ENCODE measurements around the gene PRDM16. TPM values are rescaled to one million over a fixed set of nuclear protein-coding genes. Genes with fewer than 3 reads are reported as not detected.

PRDM16 gene
- total and polyA plus RNA-seq, 2 of the 8 experiments (the other 6 are each of a cell fraction or from before 2014, with no cell fraction given): 0.39 to 0.43 TPM

DNA sequence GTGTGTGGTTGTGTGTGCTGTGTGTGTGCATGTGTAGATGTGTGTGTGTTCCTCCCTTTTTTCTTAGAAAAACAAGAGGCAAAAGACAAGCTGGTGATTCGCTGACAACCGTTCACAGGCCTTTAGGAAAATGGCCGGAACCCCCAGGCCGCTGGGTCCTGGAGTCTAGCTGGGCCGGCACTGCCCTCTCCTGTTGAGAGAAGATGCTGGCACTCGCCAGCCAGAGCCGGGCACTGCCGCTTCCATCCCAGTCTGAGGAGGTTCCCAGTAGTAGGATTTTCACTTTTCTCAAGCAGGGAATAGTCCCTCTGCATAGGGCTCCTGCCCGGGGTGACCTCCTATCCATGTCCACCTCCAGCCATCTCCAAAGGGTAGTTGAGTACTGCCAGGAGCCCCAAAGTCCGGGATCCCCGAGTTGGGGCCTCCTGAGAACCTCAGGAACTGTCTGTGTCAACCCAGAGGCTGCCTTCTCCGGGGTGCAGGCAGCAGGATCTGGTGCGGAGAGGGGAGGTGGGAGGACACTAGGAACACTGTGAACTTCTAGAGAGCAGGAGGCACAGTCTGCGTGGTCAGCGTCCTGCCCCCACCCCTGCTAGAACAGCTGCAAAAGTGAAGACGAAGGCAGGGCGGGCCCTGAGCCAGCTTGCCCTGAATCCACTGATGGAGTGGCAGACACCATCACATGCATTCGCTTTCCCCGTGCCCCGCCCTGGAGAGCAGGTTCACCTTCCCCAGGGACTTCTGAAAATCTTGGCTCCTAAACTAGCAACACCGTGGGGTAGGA is 341.3 kb downstream of the PRDM16 start:
- 89% methylated on average over 21 of the region's 21 CpGs; no CpG with 5 or more reads in 1 of the 2 experiments for WGBS, 2 experiments (ENCODE audit: extremely low coverage in 1 of 2, insufficient coverage in 1 of 2, insufficient read length in 1 of 2, insufficient replicate concordance in 2 of 2, low coverage in 1 of 2, low lambda C conversion rate in 2 of 2, missing lambda C conversion rate in 1 of 2)
- no peak overlapping the region for H3K4me2 ChIP-seq (ENCODE audit: insufficient read depth in 1 of 2, low read depth in 2 of 2, low read length in 2 of 2)

More for the DNA sequence above, 341.3 kb downstream of the PRDM16 start:
- H3K79me2 ChIP-seq (ENCODE audit: control insufficient read depth in 1 of 2, insufficient read depth in 2 of 2, low read length in 2 of 2): no peaks in the 10 kb centered on the region
- H3K4ac ChIP-seq (replicated peaks; ENCODE audit: insufficient read length, low read depth, low read length): no peak overlapping the region
- no peak overlapping the region for H3K14ac ChIP-seq (ENCODE audit: insufficient read length)
- DNase-seq (ENCODE audit: low read depth in 1 of 2, low spot score in 2 of 2) (no peak), FAIRE-seq (no peak)
- H3K23ac ChIP-seq (ENCODE audit: insufficient read length): no peak overlapping the region
- H4K20me1 ChIP-seq (replicated peaks in 1 of 2; ENCODE audit: control insufficient read depth in 1 of 2, insufficient read depth in 2 of 2, low read length in 2 of 2): peaks cover 0 to 11% of the 10 kb centered on the region in 2 experiments
- H3K18ac ChIP-seq (ENCODE audit: extremely low read depth, low read length): no peak overlapping the region
- peak in 2 of 3 experiments; percentile 51 to 57; a peak in 3 of 4 replicates for TF ChIP-seq CTCF (IDR thresholded peaks at IDR 0.05; ENCODE audit: control extremely low read depth in 1 of 3, insufficient read depth in 1 of 3, low read depth in 1 of 3, low read length in 3 of 3)
- peak; percentile 74 to 86 for TF ChIP-seq RAD21 (IDR thresholded peaks at IDR 0.05 in 1 of 2, conservative IDR thresholded peaks at IDR 0.05 in 1 of 2; ENCODE audit: low read depth in 2 of 2, low read length in 2 of 2)
- no peak for TF ChIP-seq MAX (IDR thresholded peaks at IDR 0.05)
- TF ChIP-seq KDM5A (IDR thresholded peaks at IDR 0.05; ENCODE audit: low read length): no peak
- TF ChIP-seq YY1 (IDR thresholded peaks at IDR 0.05; ENCODE audit: low read depth, low read length): 0 out of 2 replicates have a peak, but pooled peaks have one; percentile 56
- no peak overlapping the region for H2BK20ac ChIP-seq (ENCODE audit: low read length)
- peak overlapping the region; percentile 70; the same call in 1 of the 2 replicates for H2AK5ac ChIP-seq (ENCODE audit: low read depth, low read length)
- H3K27me3 ChIP-seq (replicated peaks in 1 of 4; ENCODE audit: control insufficient read depth in 3 of 4, extremely low read depth in 1 of 4, insufficient read depth in 3 of 4, low read length in 3 of 4): peaks cover 0 to 2% (median 0%) of the 10 kb centered on the region in 4 experiments; a peak in 1 of 7 replicates
- peak overlapping the region; percentile 74 for H4K91ac ChIP-seq (replicated peaks; ENCODE audit: insufficient read length, low read length)
- H3K9me3 ChIP-seq (ENCODE audit: insufficient read depth in 2 of 2, low read depth in 1 of 2, low read length in 1 of 2): no peaks in the 10 kb centered on the region
- H3K9ac ChIP-seq (replicated peaks in 1 of 4; ENCODE audit: extremely low read depth in 1 of 4, low read depth in 3 of 4, low read length in 3 of 4): no peak overlapping the region; a peak in 1 of 7 replicates
- no peaks in the 10 kb centered on the region for H3K4me1 ChIP-seq (replicated peaks in 1 of 4; ENCODE audit: control insufficient read depth in 3 of 4, insufficient read depth in 4 of 4, low read length in 3 of 4)
- ChIA-PET POLR2A (ENCODE audit: partially characterized antibody) (no interaction called here), CTCF (ENCODE audit: partially characterized antibody) (interaction anchor here (0.6 to 2.3 kb wide), 7 partner anchors 8 to 96 kb away, joined by 3 to 10 read pairs (median 4); no protein-coding TSS in a partner anchor)
- peak overlapping the region; percentile 20; the same call in 1 of the 2 replicates for H2BK5ac ChIP-seq (ENCODE audit: low read depth, low read length)
- no peaks in the 10 kb centered on the region; a peak in 1 of 8 replicates for H3K36me3 ChIP-seq (ENCODE audit: control insufficient read depth in 2 of 4, insufficient read depth in 4 of 4, low read length in 3 of 4)
- H3K23me2 ChIP-seq (ENCODE audit: low read depth, low read length): peaks cover 12% of the 10 kb centered on the region
- H3K4me3 ChIP-seq (ENCODE audit: extremely low read depth in 1 of 4, insufficient read depth in 2 of 4, low read depth in 3 of 4, low read length in 4 of 4): no peak overlapping the region
- H4K8ac ChIP-seq (ENCODE audit: extremely low read depth, insufficient read depth, low read length): no peak overlapping the region; the same call in 1 of the 2 replicates
- peak overlapping the region; percentile 99 for H3K56ac ChIP-seq (replicated peaks; ENCODE audit: insufficient read length, low read depth, low read length)
- H3K27ac ChIP-seq (ENCODE audit: low read depth, low read length): no peak overlapping the region
- no peak overlapping the region for H2AFZ ChIP-seq (ENCODE audit: low read length)
- no peak overlapping the region for H2BK15ac ChIP-seq (ENCODE audit: low read length)
- no peak overlapping the region for H4K5ac ChIP-seq (ENCODE audit: insufficient read length, low read depth, low read length)
- peak overlapping the region; percentile 40; the same call in 1 of the 2 replicates for H2BK12ac ChIP-seq (ENCODE audit: low read depth, low read length)
- no peak overlapping the region for H2BK120ac ChIP-seq (replicated peaks; ENCODE audit: low read depth, low read length)
- H3K79me1 ChIP-seq (ENCODE audit: low read depth, low read length): no peaks in the 10 kb centered on the region

Data from H1 (cell line).